DOHH2 (cell line): ENCODE measurements around the gene KIAA1958.

Experiments
- H3F3A ChIP-seq: fragments of 200-600 bp; sonication (generic), shearing (Covaris generic); 2 replicates; pipeline ENCODE4 v1.6.0; 2016; ENCODE audit warnings: antibody characterized with exemption, mild to moderate bottlenecking; ENCODE audit not compliant: control insufficient read depth, insufficient read depth
- H3K27ac ChIP-seq: fragments of 200-600 bp; sonication (generic); 2 replicates; pipeline ENCODE4 v1.5.1; 2014; ENCODE audit warnings: low read depth, mild to moderate bottlenecking, low read length, moderate library complexity
- H3K27me3 ChIP-seq: fragments of 200-600 bp; sonication (generic); 2 replicates; pipeline ENCODE4 v1.6.1; 2014; ENCODE audit warnings: mild to moderate bottlenecking, low read length, mixed read lengths; ENCODE audit not compliant: control insufficient read depth
- H3K36me3 ChIP-seq: fragments of 200-600 bp; sonication (generic); 2 replicates; pipeline ENCODE4 v1.6.1; 2014; ENCODE audit warnings: mild to moderate bottlenecking, low read length, moderate library complexity, mixed read lengths; ENCODE audit not compliant: control insufficient read depth
- H3K4me1 ChIP-seq: fragments of 200-600 bp; sonication (generic); 2 replicates; pipeline ENCODE4 v1.6.1; 2014; ENCODE audit warnings: mild to moderate bottlenecking, low read length, mixed read lengths; ENCODE audit not compliant: control insufficient read depth
- H3K4me2 ChIP-seq: fragments of 200-600 bp; sonication (generic); 2 replicates; pipeline ENCODE4 v1.6.0; 2014; ENCODE audit warnings: mild to moderate bottlenecking, low read length, moderate library complexity
- H3K4me3 ChIP-seq: fragments of 200-600 bp; sonication (generic); 2 replicates; pipeline ENCODE4 v1.5.1; 2014; ENCODE audit warnings: mild to moderate bottlenecking, low read length, mixed read lengths
- H3K79me2 ChIP-seq: fragments of 200-600 bp; sonication (generic); 2 replicates; pipeline ENCODE4 v1.6.1; 2014; ENCODE audit warnings: mild to moderate bottlenecking, low read length, mixed read lengths; ENCODE audit not compliant: control insufficient read depth
- H3K9me2 ChIP-seq: fragments of 200-600 bp; sonication (generic); replicated peaks from 2 replicates; pipeline ENCODE4 v1.6.1; 2014; ENCODE audit warnings: mild to moderate bottlenecking, low read length, mixed read lengths; ENCODE audit not compliant: control insufficient read depth
- H3K9me3 ChIP-seq: fragments of 200-600 bp; sonication (generic); 2 replicates; pipeline ENCODE4 v1.6.1; 2014; ENCODE audit warnings: antibody characterized with exemption, low read length, mixed read lengths; ENCODE audit not compliant: control insufficient read depth, insufficient read depth
- H4K20me1 ChIP-seq: fragments of 200-600 bp; sonication (generic); 2 replicates; pipeline ENCODE4 v1.6.0; 2014; ENCODE audit warnings: low read depth, mild to moderate bottlenecking, antibody characterized with exemption, low read length, moderate library complexity; ENCODE audit not compliant: control insufficient read depth, insufficient read depth
- EZH2phosphoT487 ChIP-seq: fragments of 200-600 bp; sonication (generic); IDR thresholded peaks from 2 replicates; pipeline ENCODE4 v1.6.1; 2017; ENCODE audit warnings: borderline replicate concordance, mild to moderate bottlenecking, antibody characterized with exemption, low read length, moderate library complexity, mixed read lengths
- TF ChIP-seq, protein P1 (sequence below): fragments of 200-600 bp; sonication (generic); IDR thresholded peaks from one replicate; pipeline ENCODE4 v1.5.1; 2014; ENCODE audit warnings: antibody characterized with exemption, mild to moderate bottlenecking, low read depth, low read length; ENCODE audit not compliant: poor library complexity, severe bottlenecking

The KIAA1958 gene

DNA sequence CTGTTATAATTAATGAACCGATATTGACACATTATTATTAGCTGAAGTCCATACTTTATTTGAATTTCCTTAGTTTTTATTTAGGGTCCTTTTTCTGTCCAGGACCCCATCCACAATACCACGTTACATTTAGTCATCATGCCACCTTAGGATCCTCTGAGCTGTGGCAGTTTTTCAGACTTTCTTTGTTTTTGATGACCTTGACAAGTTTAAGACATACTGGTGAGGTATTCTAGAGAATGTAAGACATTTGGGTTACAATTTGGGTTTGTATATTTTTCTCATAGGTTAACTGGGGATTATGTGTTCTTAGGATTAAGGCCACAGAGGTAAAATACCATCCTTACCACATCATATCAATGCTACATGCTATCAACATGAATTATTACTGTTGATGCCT, 42.7 kb downstream of the KIAA1958 start:
- H3K4me3 ChIP-seq = no peak overlapping the region
- no peaks in the 10 kb centered on the region for H3F3A ChIP-seq
- no peaks in the 10 kb centered on the region for H3K9me3 ChIP-seq
- H3K9me2 ChIP-seq = no peaks in the 10 kb centered on the region
- no peaks in the 10 kb centered on the region for H3K36me3 ChIP-seq
- no peaks in the 10 kb centered on the region for H3K4me1 ChIP-seq
- H3K4me2 ChIP-seq = no peak overlapping the region
- H4K20me1 ChIP-seq = no peaks in the 10 kb centered on the region
- TF ChIP-seq EZH2phosphoT487 = no peak
- TF ChIP-seq, protein P1, sequence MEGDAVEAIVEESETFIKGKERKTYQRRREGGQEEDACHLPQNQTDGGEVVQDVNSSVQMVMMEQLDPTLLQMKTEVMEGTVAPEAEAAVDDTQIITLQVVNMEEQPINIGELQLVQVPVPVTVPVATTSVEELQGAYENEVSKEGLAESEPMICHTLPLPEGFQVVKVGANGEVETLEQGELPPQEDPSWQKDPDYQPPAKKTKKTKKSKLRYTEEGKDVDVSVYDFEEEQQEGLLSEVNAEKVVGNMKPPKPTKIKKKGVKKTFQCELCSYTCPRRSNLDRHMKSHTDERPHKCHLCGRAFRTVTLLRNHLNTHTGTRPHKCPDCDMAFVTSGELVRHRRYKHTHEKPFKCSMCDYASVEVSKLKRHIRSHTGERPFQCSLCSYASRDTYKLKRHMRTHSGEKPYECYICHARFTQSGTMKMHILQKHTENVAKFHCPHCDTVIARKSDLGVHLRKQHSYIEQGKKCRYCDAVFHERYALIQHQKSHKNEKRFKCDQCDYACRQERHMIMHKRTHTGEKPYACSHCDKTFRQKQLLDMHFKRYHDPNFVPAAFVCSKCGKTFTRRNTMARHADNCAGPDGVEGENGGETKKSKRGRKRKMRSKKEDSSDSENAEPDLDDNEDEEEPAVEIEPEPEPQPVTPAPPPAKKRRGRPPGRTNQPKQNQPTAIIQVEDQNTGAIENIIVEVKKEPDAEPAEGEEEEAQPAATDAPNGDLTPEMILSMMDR = no peak
- no peak overlapping the region for H3K27ac ChIP-seq
- no peaks in the 10 kb centered on the region for H3K27me3 ChIP-seq
- H3K79me2 ChIP-seq = peaks cover 62% of the 10 kb centered on the region

DNA sequence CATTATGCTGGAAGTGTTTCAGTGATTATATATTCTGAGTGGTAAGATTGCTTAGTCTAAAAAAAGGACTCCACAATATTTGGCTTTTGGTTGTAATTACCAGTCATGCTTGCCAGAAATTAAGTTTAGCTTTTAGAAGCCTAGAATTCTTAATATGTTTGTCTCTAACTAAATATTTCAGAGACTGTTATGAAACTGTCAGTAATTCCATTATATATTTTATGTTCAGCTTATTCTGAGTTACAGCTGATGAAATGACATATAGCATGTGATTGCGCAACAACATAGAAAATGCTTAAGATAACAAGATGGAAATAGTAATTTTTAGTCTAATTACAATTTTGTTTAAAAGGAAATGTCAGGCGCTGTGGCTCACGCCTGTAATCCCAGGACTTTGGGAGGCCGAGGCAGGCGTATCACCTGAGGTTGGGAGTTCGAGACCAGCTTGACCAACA, 44.2 kb downstream of the KIAA1958 start:
- no peak overlapping the region for H3K4me3 ChIP-seq
- no peaks in the 10 kb centered on the region for H4K20me1 ChIP-seq
- H3K4me1 ChIP-seq = no peaks in the 10 kb centered on the region
- no peaks in the 10 kb centered on the region for H3F3A ChIP-seq
- H3K9me2 ChIP-seq = no peaks in the 10 kb centered on the region
- TF ChIP-seq EZH2phosphoT487 = no peak
- TF ChIP-seq, protein P1 = no peak
- H3K27me3 ChIP-seq = no peaks in the 10 kb centered on the region
- H3K4me2 ChIP-seq = no peak overlapping the region
- no peaks in the 10 kb centered on the region for H3K9me3 ChIP-seq
- H3K27ac ChIP-seq = no peak overlapping the region
- H3K79me2 ChIP-seq = peaks cover 63% of the 10 kb centered on the region
- no peaks in the 10 kb centered on the region for H3K36me3 ChIP-seq

DNA sequence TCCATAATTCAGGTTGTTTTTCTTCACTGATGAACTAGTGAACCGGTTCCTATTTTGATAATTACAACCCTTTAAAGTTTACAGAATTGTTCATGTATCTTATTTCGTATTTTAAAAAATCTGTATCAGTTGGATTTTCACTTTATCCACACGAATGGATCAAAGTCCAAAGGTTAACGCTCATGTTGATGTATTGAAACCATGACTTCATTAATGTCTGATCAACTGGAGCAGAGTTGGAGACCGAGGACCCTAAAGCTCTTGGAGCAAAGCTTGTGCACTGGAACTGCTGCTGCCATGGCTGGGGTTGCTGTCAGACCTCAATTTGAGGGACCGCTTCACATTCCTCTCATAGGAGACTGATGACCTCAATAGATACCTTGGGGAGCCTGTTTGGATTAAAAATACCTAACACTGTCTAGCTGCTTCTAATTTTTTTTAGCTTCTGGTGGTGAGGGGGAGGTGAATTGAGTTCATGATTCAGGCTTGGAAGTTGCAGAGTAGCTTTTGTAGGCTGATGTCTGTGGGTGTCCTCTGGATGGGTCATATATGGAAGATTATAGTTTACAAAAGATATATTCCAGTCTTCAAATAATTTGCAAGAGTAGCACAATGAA, 45.1 kb downstream of the KIAA1958 start:
- H3F3A ChIP-seq = no peaks in the 10 kb centered on the region
- H3K4me1 ChIP-seq = no peaks in the 10 kb centered on the region
- H3K36me3 ChIP-seq = no peaks in the 10 kb centered on the region
- H4K20me1 ChIP-seq = no peaks in the 10 kb centered on the region
- TF ChIP-seq, protein P1 = no peak
- no peak for TF ChIP-seq EZH2phosphoT487
- H3K4me3 ChIP-seq = no peak overlapping the region
- peaks cover 60% of the 10 kb centered on the region for H3K79me2 ChIP-seq
- H3K27ac ChIP-seq = no peak overlapping the region
- H3K9me3 ChIP-seq = no peaks in the 10 kb centered on the region
- no peaks in the 10 kb centered on the region for H3K27me3 ChIP-seq
- H3K9me2 ChIP-seq = no peaks in the 10 kb centered on the region
- no peak overlapping the region for H3K4me2 ChIP-seq
